IMR-90 (cell line): ENCODE results near the gene FAM193A.

Experiments
- CEBPB ChIP-seq: IDR thresholded peaks from 2 replicates; pipeline ENCODE4 v1.6.1; 2012; ENCODE audit warnings: low read depth, low read length, improper control_type of control experiment
- MXI1 ChIP-seq: IDR thresholded peaks from 2 replicates; pipeline ENCODE4 v1.6.1; 2012; ENCODE audit warnings: low read depth, mild to moderate bottlenecking, low read length, moderate library complexity, borderline replicate concordance
- USF2 ChIP-seq: fragments of 150-350 bp; IDR thresholded peaks from 2 replicates; pipeline ENCODE4 v1.6.1; 2017; ENCODE audit warnings: mild to moderate bottlenecking, antibody characterized with exemption, low read length, low read depth

DNA sequence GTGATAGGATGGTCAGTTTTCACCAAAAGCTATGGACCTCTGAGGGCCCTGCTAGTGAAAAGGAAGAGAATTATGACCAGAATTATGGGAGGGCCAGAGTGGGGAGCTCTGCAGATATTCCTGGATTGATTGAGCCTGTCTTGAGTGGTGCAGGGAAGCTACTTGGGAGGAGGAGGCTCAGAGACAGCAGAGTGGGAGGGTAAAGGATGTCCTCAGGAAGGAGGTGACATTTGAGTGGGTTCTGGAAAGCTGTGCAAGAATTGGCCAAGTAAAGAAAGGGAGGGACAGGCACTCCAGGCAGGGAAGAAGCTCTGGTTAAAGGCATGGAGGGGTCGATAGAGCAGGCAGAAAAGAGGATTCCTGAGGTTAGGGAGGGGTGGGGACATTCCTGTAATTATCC, 43.5 kb upstream of the FAM193A start:
- TF ChIP-seq USF2 (no peak), CEBPB (no peak), MXI1 (no peak)
